HEK293 (cell line): ENCODE data around the gene MOB3C.

Source experiments
- ATF2 ChIP-seq: fragments of 450-650 bp; formaldehyde crosslinking; IDR thresholded peaks from 2 replicates; pipeline ENCODE4 v1.5.1; 2016; ENCODE audit warnings: missing biosample characterization, missing genetic modification characterization, low read depth
- CTCF ChIP-seq: fragments of 450-650 bp; formaldehyde crosslinking; IDR thresholded peaks from 2 replicates; pipeline ENCODE4 v1.5.1; 2016; ENCODE audit warnings: missing biosample characterization, missing genetic modification characterization
- MEIS1 ChIP-seq: sonication (generic); formaldehyde crosslinking; IDR thresholded peaks from 2 replicates; pipeline ENCODE4 v1.8.1; 2022; ENCODE audit warnings: missing genetic modification reagents, mild to moderate bottlenecking, borderline replicate concordance
- REST ChIP-seq: fragments of 450-650 bp; formaldehyde crosslinking; IDR thresholded peaks from 2 replicates; pipeline ENCODE4 v1.5.1; 2016; ENCODE audit warnings: missing biosample characterization, missing genetic modification characterization
- ZBTB21 ChIP-seq: fragments of 450-650 bp; formaldehyde crosslinking; IDR thresholded peaks from 2 replicates; pipeline ENCODE4 v1.5.1; 2017; ENCODE audit warnings: missing biosample characterization, missing genetic modification characterization
- ZNF18 ChIP-seq: fragments of 450-650 bp; formaldehyde crosslinking; IDR thresholded peaks from 2 replicates; pipeline ENCODE4 v1.5.1; 2016; ENCODE audit warnings: missing biosample characterization, missing genetic modification characterization
- ZNF292 ChIP-seq: fragments of 450-650 bp; formaldehyde crosslinking; IDR thresholded peaks from 2 replicates; pipeline ENCODE4 v1.5.1; 2016; ENCODE audit warnings: low read depth, missing biosample characterization, missing genetic modification characterization, borderline replicate concordance
- ZNF488 ChIP-seq: fragments of 450-650 bp; formaldehyde crosslinking; IDR thresholded peaks from 2 replicates; pipeline ENCODE4 v1.5.1; 2016; ENCODE audit warnings: missing biosample characterization, missing genetic modification characterization
- ZNF792 ChIP-seq: fragments of 450-650 bp; formaldehyde crosslinking; IDR thresholded peaks from 2 replicates; pipeline ENCODE4 v1.5.1; 2016; ENCODE audit warnings: missing biosample characterization, missing genetic modification characterization

GRCh38 chr1:46649764-46650163 is 33.2 kb upstream of the MOB3C start:
- TF ChIP-seq CTCF (tag by site-specific recombination) = no peak
- no peak for TF ChIP-seq ATF2 (tag by site-specific recombination)
- no peak for TF ChIP-seq MEIS1
- TF ChIP-seq ZNF488 (tag by site-specific recombination) = no peak
- no peak for TF ChIP-seq ZNF292
- TF ChIP-seq ZBTB21 (tag by site-specific recombination) = no peak
- TF ChIP-seq ZNF18 (tag by site-specific recombination) = no peak
- TF ChIP-seq REST = no peak
- no peak for TF ChIP-seq ZNF792
